ENCODE results near the gene RBKS.

GRCh38 chr2:27885661-27886060 is 4.5 kb downstream of the RBKS start:
- TF ChIP-seq ZNF626 (tag by site-specific recombination; IDR thresholded peaks at IDR 0.05) (no peak), ZNF274 (IDR thresholded peaks at IDR 0.05; ENCODE audit: low read length) (no peak), ZNF274 (tag by site-specific recombination; IDR thresholded peaks at IDR 0.05; ENCODE audit: borderline replicate concordance) (no peak), ZNF747 (tag by site-specific recombination; IDR thresholded peaks at IDR 0.05) (no peak)
- TF ChIP-seq, protein P1, sequence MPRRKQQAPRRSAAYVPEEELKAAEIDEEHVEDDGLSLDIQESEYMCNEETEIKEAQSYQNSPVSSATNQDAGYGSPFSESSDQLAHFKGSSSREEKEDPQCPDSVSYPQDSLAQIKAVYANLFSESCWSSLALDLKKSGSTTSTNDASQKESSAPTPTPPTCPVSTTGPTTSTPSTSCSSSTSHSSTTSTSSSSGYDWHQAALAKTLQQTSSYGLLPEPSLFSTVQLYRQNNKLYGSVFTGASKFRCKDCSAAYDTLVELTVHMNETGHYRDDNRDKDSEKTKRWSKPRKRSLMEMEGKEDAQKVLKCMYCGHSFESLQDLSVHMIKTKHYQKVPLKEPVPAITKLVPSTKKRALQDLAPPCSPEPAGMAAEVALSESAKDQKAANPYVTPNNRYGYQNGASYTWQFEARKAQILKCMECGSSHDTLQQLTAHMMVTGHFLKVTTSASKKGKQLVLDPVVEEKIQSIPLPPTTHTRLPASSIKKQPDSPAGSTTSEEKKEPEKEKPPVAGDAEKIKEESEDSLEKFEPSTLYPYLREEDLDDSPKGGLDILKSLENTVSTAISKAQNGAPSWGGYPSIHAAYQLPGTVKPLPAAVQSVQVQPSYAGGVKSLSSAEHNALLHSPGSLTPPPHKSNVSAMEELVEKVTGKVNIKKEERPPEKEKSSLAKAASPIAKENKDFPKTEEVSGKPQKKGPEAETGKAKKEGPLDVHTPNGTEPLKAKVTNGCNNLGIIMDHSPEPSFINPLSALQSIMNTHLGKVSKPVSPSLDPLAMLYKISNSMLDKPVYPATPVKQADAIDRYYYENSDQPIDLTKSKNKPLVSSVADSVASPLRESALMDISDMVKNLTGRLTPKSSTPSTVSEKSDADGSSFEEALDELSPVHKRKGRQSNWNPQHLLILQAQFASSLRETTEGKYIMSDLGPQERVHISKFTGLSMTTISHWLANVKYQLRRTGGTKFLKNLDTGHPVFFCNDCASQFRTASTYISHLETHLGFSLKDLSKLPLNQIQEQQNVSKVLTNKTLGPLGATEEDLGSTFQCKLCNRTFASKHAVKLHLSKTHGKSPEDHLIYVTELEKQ (tag by site-specific recombination; IDR thresholded peaks at IDR 0.05; ENCODE audit: borderline replicate concordance), result no peak
- TF ChIP-seq, protein P2, sequence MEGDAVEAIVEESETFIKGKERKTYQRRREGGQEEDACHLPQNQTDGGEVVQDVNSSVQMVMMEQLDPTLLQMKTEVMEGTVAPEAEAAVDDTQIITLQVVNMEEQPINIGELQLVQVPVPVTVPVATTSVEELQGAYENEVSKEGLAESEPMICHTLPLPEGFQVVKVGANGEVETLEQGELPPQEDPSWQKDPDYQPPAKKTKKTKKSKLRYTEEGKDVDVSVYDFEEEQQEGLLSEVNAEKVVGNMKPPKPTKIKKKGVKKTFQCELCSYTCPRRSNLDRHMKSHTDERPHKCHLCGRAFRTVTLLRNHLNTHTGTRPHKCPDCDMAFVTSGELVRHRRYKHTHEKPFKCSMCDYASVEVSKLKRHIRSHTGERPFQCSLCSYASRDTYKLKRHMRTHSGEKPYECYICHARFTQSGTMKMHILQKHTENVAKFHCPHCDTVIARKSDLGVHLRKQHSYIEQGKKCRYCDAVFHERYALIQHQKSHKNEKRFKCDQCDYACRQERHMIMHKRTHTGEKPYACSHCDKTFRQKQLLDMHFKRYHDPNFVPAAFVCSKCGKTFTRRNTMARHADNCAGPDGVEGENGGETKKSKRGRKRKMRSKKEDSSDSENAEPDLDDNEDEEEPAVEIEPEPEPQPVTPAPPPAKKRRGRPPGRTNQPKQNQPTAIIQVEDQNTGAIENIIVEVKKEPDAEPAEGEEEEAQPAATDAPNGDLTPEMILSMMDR (tag by site-specific recombination; IDR thresholded peaks at IDR 0.05), result no peak

Measured in HEK293 (cell line).